HG03457 (cell line): ENCODE measurements around the gene PLOD3.
"Not testable (repeated sequence)": the region's sequence is repeated elsewhere in the genome, so short reads cannot be mapped to it uniquely, and the experiment has no call there.

Source experiments
- ATAC-seq: cut with Tn5 transposase; IDR thresholded peaks from one replicate; pipeline ENCODE4 v1.9.1; 2021; ENCODE audit warnings: moderate number of reproducible peaks; ENCODE audit not compliant: unreplicated experiment

Gene PLOD3, protein sequence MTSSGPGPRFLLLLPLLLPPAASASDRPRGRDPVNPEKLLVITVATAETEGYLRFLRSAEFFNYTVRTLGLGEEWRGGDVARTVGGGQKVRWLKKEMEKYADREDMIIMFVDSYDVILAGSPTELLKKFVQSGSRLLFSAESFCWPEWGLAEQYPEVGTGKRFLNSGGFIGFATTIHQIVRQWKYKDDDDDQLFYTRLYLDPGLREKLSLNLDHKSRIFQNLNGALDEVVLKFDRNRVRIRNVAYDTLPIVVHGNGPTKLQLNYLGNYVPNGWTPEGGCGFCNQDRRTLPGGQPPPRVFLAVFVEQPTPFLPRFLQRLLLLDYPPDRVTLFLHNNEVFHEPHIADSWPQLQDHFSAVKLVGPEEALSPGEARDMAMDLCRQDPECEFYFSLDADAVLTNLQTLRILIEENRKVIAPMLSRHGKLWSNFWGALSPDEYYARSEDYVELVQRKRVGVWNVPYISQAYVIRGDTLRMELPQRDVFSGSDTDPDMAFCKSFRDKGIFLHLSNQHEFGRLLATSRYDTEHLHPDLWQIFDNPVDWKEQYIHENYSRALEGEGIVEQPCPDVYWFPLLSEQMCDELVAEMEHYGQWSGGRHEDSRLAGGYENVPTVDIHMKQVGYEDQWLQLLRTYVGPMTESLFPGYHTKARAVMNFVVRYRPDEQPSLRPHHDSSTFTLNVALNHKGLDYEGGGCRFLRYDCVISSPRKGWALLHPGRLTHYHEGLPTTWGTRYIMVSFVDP

DNA sequence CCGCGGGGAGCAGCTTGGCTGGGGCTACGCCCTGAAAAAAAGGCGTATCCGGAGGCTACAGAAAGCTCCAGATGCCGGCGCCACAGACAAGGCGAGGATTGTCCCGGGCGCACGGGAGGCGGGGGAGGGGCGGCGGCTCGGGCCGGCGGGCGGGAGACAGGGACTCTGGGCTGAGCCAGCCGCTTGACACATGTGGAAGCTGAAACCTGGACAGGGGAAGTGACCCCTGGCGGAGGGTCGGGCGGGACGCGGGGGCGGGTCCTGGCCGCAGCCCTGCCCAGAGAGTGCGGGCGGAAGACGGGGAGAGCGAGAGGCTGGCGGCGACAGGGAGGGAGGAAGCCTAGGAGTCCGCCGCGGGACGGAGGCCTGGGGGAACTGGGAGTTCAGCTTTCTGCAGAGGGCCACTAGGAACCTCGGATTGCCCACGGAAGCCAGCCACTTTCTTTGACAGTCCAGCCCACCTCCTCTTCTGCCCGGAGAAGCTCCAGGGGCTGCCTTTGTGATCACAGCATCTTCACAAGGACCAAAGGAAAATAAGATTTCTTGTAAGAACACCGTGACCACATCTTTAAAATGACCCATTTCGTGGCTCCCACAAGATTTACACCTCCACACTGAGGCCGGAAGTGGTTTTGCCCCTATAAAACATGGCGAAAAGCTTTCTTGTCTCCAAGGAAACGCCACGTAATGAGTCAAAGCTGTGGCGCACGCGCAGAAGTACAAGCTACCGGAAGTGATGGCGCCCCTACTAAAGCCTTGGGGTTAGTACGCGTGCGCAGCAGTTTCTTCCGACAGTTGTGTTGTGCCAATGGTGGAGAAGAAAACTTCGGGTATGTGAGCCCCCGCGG lies at the start of gene PLOD3, which contains the start of gene ZNHIT1:
PLOD3 (minus strand) TSS at position 194 of the 848 bp plus-strand sequence. CDS start 307 bp downstream, outside the sequence.
ZNHIT1 (plus strand) TSS at position 778 of the 848 bp plus-strand sequence; CDS start at position 809, 31 bp downstream.
- ATAC-seq, result peak; percentile 49

DNA sequence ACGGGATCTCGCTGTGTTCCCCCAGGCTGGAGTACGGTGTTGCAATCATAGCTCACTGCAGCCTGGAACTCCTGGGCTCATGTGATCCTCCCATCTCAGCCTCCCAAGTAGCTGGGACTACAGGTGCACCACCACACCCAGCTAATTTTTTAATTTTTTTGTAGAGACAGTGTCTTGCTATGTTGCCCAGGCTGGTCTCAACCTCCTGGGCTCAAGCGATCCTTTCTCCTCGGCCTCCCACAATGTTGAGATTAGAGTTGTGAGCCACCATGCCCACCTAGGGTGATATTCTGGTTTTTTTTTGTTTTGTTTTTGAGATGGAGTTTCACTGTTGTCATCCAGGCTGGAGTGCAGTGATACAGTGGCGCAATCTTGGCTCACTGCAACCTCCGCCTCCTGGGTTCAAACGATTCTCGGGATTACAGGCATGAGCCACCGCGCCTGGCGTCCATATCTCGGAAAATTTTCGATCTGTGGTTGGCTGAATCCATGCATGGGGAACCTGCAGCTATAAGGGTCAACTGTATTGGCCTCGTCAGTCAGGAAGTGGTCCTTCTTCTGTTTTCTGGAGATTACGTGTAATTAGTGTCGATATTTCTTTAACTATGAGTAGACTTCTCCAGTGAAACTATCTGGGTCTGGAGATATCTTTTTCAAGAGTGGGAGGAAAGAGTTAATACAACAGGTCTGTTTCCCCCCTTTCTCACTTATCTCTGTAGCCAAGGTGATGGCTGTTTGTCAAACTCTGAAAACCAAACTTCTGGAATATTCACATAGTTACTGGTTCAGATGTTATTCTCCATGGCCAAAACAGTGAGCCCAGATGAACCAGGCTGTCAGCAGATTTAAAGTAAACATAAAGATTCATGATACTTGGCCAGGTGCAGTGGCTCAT lies 48.5 kb upstream of the PLOD3 start:
- no peak for ATAC-seq

DNA sequence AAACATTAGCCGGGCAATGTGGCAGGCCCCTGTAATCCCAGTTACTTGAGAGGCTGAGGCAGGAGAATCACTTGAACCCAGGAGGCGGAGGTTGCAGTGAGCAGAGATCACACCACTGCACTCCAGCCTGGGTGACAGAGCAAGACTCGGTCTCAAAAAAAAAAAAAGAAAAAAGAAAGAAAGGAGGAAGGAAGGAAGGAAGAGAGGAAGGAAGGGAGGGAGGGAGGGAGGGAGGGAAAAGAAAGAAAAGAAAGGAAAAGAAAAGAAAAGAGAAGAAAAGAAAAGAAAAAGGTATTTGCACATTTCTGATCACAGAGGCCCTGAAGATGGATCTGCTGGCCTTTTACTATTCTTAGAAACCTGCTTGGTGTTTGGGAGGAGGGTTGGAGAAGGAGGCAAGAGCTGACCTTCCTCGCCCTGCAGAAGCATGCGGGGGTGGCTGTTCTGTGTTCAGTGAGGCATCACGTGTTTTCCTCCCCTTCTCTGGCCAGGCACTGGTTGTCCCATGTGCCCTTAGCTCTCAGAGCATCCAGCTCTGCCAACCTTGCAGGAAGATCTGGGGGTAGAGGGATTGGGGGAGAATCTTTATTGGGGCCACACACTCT lies 46.8 kb upstream of the PLOD3 start:
- ATAC-seq, result not testable (repeated sequence)

DNA sequence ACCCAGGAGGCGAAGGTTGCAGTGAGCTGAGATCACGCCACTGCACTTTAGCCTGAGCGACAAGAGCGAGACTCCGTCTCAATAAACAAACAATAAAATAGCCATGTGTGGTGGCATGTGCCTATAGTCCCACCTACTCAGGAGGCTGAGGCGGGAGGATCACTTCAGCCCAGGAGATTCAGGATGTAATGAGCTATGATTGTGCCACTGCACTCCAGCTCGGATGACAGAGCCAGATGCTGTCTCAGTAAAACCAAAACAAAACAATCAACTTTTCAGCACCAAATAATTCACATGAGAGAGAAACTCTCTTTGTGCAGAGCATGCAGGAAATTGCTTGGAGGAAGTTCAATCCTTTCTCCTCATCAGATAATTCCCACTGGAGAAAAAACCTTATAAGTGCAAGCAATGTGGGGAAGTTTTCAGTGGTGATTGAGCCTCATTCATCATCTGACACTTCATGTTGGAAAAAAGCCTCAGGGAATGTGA lies 40.9 kb upstream of the PLOD3 start:
- no peak for ATAC-seq

DNA sequence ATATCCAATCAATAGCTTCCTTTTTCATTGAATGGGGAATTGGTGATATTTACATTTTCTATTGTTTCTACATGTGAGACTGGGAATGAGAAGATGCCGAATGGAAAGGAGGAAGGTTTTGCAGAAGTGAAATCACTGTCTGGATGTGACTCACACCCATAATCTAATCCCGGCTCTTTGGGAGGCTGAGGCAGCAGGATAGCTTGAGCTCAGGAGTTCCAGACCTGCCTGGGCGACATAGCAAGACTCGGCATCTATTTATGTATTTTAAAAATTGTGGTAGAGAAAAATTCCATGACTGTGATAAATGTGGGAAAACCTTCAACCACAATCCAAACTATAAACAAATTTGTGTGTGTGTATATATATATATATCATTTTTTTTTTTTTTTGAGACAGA lies 38.4 kb upstream of the PLOD3 start:
- ATAC-seq, result no peak

DNA sequence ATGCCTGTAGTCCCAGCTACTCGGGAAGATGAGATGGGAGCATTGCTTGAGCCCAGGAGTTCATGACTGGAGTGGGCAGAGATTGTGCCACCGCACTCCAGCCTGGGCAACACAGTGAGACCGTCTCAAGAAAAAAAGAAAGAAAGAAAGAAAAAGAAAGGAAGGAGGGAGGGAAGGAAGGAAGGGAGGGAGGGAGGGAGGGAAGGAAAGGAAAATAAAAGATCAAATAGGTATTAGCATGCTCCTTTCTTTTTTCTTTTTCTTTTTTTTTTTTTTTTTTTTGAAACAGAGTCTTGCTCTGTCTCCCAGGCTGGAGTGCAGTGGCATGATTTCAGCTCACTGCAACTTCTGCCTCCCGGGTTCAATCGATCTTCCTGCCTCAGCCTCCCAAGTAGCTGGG lies 35.8 kb upstream of the PLOD3 start:
- ATAC-seq, result not testable (repeated sequence)

DNA sequence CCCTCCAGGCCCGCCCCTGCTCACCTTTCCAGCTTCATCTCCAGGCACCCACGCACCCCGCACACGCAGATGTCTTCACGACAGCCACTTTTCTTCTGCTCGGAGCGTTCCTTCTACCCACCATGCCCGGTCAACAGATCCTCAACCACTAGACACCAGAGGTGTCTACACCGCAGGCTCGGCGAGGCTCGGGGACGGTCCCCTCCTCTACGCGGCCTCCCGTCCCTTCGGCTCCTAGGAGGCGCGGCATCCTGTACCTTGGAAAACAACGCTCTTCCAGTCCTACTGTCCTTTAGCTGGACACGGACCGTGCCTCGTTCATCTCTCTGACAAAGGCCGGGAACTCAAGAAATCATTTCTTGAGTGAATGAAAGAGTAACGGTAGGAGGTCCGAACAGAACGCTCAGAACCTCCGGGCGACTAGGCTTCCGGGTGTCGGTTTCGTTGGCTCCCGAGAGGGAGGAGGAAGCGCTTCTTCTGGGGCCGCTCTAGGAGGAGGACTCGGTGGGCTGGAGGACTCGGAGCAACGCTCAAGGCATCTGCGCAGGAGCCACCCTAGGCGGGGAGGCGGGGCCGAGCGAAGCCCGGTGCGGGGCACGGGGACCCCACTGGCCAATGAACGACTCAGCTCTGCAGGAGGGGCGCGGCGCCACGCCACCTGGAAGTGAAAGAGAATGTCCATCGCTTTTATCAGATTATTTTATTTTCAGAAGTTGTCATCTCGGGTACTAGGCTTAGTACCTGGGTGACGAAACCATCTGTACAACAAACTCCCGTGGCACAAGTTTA lies 34.7 kb upstream of the PLOD3 start:
- ATAC-seq, result peak; percentile 95

DNA sequence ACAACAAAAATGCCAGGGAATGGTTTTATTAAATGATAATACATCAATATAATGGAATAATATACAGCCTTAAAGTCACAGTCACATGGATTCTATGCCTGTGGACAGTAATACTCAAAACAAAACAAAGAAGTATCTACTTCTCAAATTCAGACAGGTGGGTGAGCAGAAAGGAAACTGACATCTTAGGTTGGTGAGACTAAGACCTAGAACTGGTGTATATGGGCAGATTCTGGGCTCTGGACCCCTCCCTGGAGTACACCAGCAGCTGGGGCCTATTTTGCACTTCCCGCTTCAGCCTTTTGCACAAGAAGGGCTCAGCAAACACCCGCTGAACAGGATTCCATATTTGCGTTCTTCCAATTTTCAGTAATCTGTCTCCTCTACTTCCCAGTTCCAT lies 32.9 kb upstream of the PLOD3 start:
- ATAC-seq, result no peak

DNA sequence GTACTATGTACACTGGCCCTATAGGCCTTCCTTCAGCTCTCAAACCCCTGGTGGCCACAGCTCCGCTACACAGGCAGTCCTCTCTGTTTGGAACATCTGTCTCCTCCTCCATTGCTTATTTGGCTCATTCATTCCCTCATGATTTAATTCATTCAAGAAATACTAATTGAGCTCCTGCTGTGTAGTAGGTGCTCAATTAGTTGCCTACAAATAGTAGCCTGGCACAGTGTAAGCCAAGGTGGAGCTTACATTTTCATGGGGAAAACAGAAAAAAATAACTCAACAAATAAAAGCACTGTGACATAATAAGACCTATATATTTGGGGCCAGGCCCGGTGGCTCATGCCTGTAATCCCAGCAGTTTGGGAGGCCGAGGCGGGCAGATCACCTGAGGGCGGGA lies 30.9 kb upstream of the PLOD3 start:
- ATAC-seq, result no peak

DNA sequence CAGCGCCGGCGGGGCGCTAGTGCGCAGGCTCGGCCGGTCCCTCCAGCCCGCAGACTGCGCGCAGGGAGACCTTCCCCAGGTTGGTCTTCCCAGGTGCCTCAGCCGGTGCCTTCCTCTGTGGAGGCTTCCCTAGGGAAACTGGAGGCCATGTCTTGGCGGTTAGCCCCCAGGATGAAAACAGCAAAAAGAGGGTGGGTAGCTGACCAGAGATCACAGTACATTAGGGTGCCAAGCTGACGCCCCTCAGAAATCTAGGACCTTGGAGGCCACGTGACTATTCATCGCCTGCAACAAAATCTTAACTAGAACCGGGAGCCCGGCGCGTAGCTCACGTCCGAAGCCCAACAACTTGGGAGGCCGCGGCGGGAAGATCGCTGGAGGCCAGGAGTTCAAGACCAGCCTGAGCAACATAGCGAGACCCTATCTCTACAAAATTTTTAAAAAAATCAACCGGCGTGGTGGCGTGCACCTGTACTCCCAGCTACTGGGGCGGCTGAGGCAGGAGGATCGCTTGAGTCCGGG lies 27.8 kb upstream of the PLOD3 start:
- ATAC-seq, result no peak

DNA sequence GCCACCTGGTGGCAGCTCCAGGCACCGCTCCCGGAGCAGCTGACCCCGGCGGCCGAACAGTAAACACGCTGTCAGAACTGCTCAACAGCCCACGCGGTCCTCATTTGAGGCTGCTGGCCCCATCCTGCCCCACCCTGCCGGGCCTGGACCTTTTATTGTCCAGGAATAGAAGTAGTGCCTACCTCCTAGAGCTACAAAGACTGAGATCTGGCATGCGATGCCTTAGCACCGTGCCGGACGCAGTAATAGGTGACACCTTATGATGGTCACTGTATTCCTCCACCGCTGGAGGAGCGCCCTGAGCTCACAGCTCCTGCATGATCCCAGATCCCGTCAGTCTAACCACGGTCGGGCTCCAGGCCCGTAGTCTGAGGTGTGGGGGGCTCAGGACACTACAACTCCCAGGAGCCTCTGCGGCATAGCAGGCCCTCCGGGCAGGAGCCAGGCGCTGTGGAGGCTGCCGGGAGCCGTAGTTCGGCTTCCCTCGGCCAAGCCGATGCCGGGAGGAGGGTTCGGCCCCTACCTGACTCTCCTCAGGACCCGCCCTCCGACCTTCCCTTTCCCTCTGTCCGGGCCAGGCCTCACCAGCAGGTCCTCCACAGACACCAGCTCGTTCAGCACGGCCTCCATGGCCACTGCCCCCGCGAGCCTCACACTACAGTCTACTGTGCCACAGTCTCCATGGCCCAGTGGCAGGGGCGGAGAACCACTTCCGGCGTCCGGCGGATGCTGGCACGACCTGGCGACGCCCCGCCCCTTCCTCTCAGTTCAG lies 27.2 kb upstream of the PLOD3 start, which contains the start of gene FIS1:
FIS1 (minus strand) TSS at position 707 of the 772 bp plus-strand sequence; CDS start at position 630, 77 bp downstream.
- ATAC-seq, result peak; percentile 71

DNA sequence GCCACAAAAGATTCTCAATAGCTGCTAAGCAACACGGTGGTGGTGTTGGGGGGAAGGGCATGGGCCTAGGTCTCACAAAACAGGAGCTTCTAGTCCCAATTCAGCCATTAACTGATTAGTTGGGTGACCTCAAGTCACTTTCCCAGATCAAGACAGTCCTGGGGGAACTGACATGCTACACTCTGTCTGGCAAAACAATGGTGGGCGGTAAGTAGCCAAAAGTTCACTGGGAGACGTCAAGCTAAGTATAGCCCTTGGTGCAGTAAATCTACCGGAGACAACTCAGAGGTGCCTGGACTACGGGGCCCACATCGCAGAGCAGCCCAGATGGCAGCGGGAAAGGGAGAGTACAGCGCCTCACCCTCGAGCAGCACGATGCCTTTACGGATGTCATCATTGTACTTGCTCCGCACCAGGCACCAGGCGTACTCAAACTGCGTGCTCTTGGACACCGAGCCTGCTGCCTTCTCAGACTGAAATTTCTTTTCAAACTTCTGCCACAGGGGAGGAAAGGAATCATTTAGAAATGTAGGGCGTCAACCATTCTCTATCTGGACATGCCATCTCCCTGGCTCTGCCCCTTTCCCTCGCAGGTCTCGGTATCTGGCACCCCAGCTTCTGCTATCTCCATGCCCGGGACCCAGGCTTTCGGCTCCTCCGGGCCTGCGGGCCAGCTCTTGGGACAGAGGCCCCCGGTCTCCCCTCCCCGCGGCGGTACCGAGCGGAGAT lies 26.4 kb upstream of the PLOD3 start:
- no peak for ATAC-seq

DNA sequence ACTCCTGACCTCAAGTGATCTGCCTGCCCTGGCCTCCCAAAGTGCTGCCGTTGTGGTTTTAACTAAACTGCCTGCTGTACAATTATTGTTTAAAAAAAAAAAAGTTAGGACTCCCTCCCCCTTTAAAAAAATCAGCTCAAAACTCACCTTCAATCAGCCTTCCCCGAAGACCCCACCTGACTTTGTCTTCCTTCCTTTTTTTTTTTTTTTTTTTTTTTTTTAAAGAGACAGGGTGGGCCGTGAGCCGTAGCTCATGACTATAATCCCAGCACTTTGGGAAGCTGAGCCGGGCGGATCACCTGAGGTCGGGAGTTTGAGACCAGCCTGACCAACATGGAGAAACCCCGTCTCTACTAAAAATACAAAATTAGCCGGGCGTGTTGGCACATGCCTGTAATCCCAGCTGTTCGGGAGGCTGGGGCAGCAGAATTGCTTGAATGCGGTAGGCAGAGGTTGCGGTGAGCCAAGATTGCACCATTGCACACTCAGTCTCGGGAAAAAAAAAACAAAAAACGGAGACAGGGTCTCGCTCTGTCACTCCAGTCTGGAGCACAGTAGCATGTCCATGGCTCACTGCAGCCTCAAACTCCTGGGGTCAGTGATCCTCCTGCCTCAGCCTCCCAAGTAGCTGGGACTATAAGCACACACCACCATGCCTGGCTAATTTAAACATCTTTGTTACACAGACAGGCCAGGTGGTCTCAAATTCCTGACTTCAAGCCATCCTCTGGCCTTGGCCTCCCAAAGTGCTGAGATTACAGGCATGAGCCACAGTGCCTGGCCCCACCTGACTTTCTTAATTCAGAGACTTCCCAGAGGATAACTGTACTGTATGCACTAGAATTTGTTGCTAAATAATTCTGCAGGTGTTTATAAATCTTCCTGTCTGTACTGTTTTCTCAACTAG lies 24.3 kb upstream of the PLOD3 start:
- ATAC-seq, result no peak

DNA sequence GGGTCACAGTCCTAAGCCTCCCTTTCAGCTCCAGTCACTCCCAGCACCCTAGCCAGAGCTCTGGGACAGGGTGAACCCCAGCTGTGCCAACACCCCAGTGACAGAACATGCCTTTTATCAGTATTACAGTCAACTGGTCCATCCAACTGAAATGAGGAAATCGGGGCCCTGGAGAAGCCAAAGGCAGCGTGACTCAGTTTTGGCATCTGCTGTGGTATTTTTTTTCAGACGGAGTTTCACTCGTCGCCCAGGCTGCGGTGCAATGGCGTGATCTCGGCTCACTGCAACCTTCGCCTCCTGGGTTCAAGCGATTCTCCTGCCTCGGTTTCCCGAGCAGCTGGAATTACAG lies 23.6 kb upstream of the PLOD3 start:
- no peak for ATAC-seq

DNA sequence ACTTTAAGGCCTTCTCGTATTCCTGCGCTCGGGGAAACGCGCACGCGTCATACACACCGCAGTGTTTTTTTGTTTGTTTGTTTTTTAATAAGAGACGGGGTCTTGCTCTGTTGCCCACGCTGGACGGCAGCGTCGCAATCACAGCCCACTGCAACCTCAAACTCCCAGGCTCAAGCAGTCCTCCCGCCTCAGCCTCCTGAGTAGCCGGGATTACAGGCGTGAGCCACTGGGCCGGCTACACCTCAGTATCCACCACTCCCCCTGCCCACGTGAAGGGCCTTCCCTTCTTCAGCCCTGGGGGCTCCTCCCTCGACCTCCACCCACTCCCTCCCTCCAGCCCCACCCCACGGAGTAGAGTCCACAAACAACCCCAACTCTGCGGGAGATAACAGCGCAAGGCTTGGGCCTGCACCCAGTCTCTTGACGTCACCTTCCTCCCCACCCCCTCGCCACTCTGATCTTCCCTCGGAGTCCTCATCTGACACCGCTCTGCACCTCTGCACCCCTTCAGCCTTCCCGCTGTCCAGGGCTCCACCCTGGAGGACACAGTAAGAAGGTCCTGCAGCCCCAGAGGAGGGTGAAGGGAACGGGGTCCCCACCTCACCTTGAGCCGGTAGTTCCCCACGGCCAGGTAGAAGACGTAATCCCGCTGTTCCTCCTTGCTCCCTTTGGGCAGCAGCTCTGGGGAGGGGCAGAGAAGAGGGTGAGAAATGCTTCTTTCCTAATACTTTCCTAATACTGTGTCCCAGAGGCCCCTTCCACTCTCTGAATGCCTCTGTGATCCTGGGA lies 23.0 kb upstream of the PLOD3 start:
- no peak for ATAC-seq

DNA sequence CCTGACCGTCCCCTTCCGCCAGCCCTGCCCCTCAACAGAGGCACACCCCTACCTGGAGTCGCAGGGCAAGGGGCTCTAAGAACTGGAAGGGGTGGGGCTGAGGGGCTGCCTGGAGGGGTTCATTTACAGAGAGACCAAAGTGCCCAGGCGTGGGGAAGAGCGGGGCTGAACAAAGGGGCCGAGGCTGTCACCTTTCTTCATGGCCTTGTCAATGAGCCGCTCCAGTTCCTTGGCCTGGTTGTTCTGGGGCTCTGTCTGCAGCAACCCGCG lies 22.5 kb upstream of the PLOD3 start:
- no peak for ATAC-seq
